Ovary (tissue), 9 donors: Measurements from ENCODE around the gene WNT3. TPM values are rescaled to one million over a fixed set of nuclear protein-coding genes. Genes with fewer than 3 reads are reported as not detected.

Experiments used
- DNase-seq, 5 donors: peaks; one replicate each; pipeline ENCODE4 v3.0.0-alpha.2; 2019 to 2020
- H3K27ac ChIP-seq, 2 donors: fragments of 200-600 bp; one replicate each; pipeline versions ENCODE4 v1.5.1 to v1.8.0; 2019 to 2022
- H3K27me3 ChIP-seq: fragments of 200-600 bp; one replicate; pipeline ENCODE4 v1.8.0; 2022
- H3K36me3 ChIP-seq: fragments of 200-600 bp; sonication (generic); one replicate; pipeline ENCODE4 v1.5.1; 2019
- H3K4me1 ChIP-seq: one replicate; pipeline ENCODE4 v1.8.1; 2013; ENCODE audit warnings: mild to moderate bottlenecking, moderate library complexity; ENCODE audit not compliant: insufficient read depth
- H3K4me3 ChIP-seq: fragments of 200-600 bp; sonication (generic); one replicate; pipeline ENCODE4 v1.5.1; 2017
- H3K9me3 ChIP-seq, 2 donors: fragments of 200-600 bp in 1 of 2; sonication (generic) in 1 of 2; one replicate each; pipeline versions ENCODE4 v1.5.1 to v1.8.1; 2013 to 2019; ENCODE audit warnings: mild to moderate bottlenecking in 1 of 2, moderate library complexity in 1 of 2
- EP300 ChIP-seq: sonication (generic); formaldehyde crosslinking; IDR thresholded peaks from one replicate; pipeline ENCODE4 v1.6.1; 2017; ENCODE audit warnings: antibody characterized with exemption
- POLR2A ChIP-seq: fragments of 450-650 bp; IDR thresholded peaks from one replicate; pipeline ENCODE4 v1.6.1; 2017; ENCODE audit warnings: antibody characterized with exemption, mild to moderate bottlenecking, moderate library complexity
- WGBS, 3 donors: extraction: QIAGEN DNeasy Blood & Tissue Kit in 1 of 3; methylation state at CpG; one replicate each; pipeline versions ENCODE4 v1.1.5 to v1.1.7; 2013 to 2017; 5-methylcytosine and 5-hydroxymethylcytosine counted together
- intact Hi-C, 4 donors: fragments of 100-400 bp; cut with DNase I; formaldehyde crosslinking; loops; one replicate each; pipeline versions ENCODE4 v1.11.0 to v1.15.1; 2022 to 2023
- polyA plus RNA-seq, 2 donors: library from polyadenylated mRNA; stranded (reverse); fragments of 200-250 nt in 1 of 2; fragments of 350-450 nt in 1 of 2; fragmentation: Illumina TruSeq in 1 of 2; extraction: RNeasy Lipid Tissue Mini Kit (QIAGEN cat#74804) in 1 of 2; gene quantifications; one replicate each; pipeline ENCODE4 v1.2.3, GENCODE V29; 2013 to 2014
- total RNA-seq, 7 donors: library from RNA; depleted of rRNA in 2 of 7; stranded (reverse); fragments of >200 nt in 2 of 7; fragmentation: NEBNext Ultra II Directional in 3 of 7; extraction: Animal tissue kit (Norgen Biotek cat#: 25700) in 3 of 7; gene quantifications; one replicate each; pipeline versions ENCODE4 v1.1.0 to v1.2.4, GENCODE V29; 2016 to 2023
- TF ChIP-seq, protein P1 (sequence below), 3 donors: fragments of 450-650 bp in 2 of 3; fragments of 200-600 bp in 1 of 3; IDR thresholded peaks; one replicate each; pipeline versions ENCODE4 v1.5.1 to v1.8.0; 2016 to 2022; ENCODE audit warnings: antibody characterized with exemption in 3 of 3, mild to moderate bottlenecking in 1 of 3
- donor health status: DM: no; HTN: no; CAD: no; lungs with moderate emphysema.
- donor health status: DM: no; HTN: no; CAD: no.
- donor health status: Bipolar disorder and iron deficiency.
- donor health status: DM: yes; HTN: yes; CAD: no.
- donor health status: DM: no; HTN: no; CAD: no.
- donor health status: DM: yes; HTN: yes; CAD: no.

Gene WNT3
- total and polyA plus RNA-seq, 9 donors, result 0.23 to 1.7 (median 0.57) TPM; not detected in 1

DNA sequence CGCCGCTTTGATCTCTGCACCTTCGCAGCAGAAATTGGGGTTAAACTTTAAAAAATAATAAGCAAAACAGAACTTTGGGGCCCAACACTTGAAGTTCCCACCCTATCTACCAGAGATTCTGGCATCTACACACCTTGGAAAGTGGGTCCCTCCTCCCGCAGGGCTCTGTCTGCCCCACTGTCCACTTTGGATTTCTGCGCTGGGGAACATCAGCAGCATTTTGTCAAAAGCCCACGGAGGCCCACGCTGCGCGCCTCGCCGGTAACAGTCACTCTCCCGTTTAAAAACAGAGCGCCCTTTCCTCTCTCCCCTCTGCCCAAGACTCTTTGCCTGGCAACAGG lies 32.2 kb upstream of the WNT3 start:
- Histone ChIP-seq H3K9me3 (no peaks in the 10 kb centered on the region), H3K27ac (no peak overlapping the region), H3K36me3 (no peaks in the 10 kb centered on the region), H3K27me3 (no peaks in the 10 kb centered on the region), H3K4me1 (peaks cover 6% of the 10 kb centered on the region), H3K4me3 (no peak overlapping the region)
- DNase-seq, result no peak
- 32 to 37% (median 34%) methylated on average over 13 of the region's 13 CpGs for WGBS, 3 donors
- intact Hi-C loops, result no loop called here
- TF ChIP-seq EP300, result no peak
- TF ChIP-seq, protein P1, sequence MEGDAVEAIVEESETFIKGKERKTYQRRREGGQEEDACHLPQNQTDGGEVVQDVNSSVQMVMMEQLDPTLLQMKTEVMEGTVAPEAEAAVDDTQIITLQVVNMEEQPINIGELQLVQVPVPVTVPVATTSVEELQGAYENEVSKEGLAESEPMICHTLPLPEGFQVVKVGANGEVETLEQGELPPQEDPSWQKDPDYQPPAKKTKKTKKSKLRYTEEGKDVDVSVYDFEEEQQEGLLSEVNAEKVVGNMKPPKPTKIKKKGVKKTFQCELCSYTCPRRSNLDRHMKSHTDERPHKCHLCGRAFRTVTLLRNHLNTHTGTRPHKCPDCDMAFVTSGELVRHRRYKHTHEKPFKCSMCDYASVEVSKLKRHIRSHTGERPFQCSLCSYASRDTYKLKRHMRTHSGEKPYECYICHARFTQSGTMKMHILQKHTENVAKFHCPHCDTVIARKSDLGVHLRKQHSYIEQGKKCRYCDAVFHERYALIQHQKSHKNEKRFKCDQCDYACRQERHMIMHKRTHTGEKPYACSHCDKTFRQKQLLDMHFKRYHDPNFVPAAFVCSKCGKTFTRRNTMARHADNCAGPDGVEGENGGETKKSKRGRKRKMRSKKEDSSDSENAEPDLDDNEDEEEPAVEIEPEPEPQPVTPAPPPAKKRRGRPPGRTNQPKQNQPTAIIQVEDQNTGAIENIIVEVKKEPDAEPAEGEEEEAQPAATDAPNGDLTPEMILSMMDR (IDR thresholded peaks at IDR 0.05), result no peak
- TF ChIP-seq POLR2A, result no peak

DNA sequence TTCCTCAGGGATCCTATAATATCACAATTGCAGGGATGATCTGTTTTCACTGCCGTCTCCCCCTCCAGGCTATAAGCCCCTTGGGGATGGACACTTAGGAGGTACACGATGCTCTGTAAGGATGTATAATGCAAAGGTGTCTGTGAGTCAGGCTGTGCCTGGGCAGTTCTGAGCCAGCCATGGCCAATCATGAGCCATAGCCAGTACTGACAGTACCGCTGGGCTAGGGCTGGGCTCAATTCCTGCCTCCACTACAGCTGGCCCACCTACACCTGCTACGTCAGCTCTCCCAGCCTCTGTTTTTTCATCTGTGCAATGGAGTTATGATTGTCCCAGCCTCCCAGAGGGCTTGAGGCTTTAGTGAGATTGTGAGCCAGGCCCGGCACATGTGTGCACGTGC lies 30.0 kb upstream of the WNT3 start:
- Histone ChIP-seq H3K27ac (no peak overlapping the region), H3K36me3 (no peaks in the 10 kb centered on the region), H3K9me3 (no peaks in the 10 kb centered on the region), H3K4me3 (no peak overlapping the region), H3K27me3 (no peaks in the 10 kb centered on the region), H3K4me1 (peaks cover 6% of the 10 kb centered on the region)
- WGBS, 3 donors, result 51 to 59% (median 54%) methylated on average over 6 of the region's 6 CpGs
- DNase-seq, result no peak
- intact Hi-C loops, result no loop called here
- TF ChIP-seq POLR2A (no peak), EP300 (no peak)
- TF ChIP-seq, protein P1 (IDR thresholded peaks at IDR 0.05), result no peak

DNA sequence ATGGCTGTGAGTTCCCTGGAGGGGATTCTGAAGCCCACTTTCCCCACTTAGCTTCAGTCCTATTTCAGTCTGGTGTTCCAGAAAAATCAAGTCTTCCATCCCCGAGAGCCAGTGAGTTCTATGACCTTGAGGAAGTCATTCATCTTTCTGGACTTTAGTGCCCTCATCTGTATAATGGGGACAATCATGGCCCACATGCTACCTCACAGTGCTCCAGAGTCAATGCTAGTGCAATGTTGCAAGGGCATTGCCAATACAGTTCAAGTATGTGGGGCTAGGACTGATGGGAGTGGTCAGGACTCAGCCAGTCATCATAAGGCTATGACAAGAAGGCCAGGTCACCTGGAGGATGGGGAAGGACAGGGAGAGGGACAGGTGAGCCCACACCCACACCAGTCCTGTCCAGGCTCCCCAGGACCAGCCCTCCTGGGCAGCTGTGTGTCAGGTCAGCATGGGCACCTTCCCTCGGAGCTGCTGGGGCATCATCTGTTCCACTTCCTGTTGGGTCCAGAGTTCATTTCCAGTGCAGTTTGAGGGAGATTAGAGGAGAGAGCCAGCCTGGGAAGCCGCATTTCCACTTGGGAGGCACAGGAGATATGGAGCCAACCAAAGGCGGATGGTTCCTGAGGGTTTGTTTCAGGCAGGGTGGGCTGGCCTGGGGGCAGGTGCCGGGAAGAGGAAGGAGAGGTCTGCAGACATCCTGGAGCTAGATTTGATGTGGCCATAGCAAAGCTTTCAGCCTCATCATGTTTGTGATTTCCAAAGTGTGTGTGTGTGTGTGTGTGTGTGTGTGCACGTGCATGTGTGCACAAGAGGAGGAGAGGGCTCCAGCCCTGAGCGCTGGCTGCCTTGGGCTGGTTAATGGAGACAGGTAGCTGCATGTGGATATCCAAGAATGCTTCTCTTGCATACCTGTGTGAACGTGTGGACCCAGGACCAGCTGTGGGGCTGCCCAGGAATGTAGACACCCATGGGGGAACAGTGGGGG lies 29.0 kb upstream of the WNT3 start:
- no peaks in the 10 kb centered on the region for H3K27me3 ChIP-seq
- DNase-seq, result no peak

DNA sequence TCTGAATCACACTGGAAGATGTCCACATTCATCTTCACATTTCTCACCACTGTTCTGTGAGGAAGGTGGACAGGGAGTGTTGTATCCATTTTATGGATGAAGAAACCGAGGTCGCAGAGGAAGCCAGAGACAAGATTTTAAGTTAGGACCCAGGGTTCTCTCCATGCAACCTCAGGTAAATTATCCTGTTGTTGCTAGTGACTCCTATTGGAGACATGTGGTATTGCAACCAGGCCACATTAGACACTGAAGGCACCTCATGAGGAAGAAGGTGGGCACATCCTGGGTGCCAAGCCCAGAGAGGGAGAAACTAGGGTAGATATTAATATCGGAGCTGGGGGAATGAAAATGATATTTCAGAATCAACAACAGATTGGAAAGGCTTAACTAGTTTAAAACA lies 24.3 kb upstream of the WNT3 start:
- Histone ChIP-seq H3K27me3 (no peaks in the 10 kb centered on the region), H3K4me3 (no peak overlapping the region), H3K9me3 (peaks cover 0 to 5% of the 10 kb centered on the region in 2 donors), H3K36me3 (no peaks in the 10 kb centered on the region), H3K27ac (no peak overlapping the region), H3K4me1 (no peaks in the 10 kb centered on the region)
- intact Hi-C loops, result no loop called here
- TF ChIP-seq, protein P1 (IDR thresholded peaks at IDR 0.05), result no peak
- TF ChIP-seq EP300, result no peak
- TF ChIP-seq POLR2A, result no peak
- WGBS, 3 donors, result 95 to 96% (median 96%) methylated on average over 3 of the region's 3 CpGs
- DNase-seq, result no peak

More for the DNA sequence above, 29.0 kb upstream of the WNT3 start:
- Histone ChIP-seq H3K4me3 (no peak overlapping the region), H3K36me3 (no peaks in the 10 kb centered on the region), H3K27ac (no peak overlapping the region), H3K9me3 (peaks cover 0 to 5% of the 10 kb centered on the region in 2 donors), H3K4me1 (peaks cover 6% of the 10 kb centered on the region)
- intact Hi-C loops, result no loop called here
- TF ChIP-seq EP300 (no peak), POLR2A (no peak)
- TF ChIP-seq, protein P1 (IDR thresholded peaks at IDR 0.05), result no peak
- WGBS, 3 donors, result 42 to 53% (median 51%) methylated on average over 8 of the region's 8 CpGs
